SU-DHL-6 (cell line): ENCODE data around the gene DACH1.
"Not testable (repeated sequence)": the region's sequence is repeated elsewhere in the genome, so short reads cannot be mapped to it uniquely, and the experiment has no call there.

Experiments
- CTCF ChIP-seq: fragments of 200-600 bp; sonication (generic); IDR thresholded peaks from one replicate; pipeline ENCODE4 v1.5.1; 2017; ENCODE audit warnings: antibody characterized with exemption, mild to moderate bottlenecking, low read length, moderate library complexity; ENCODE audit not compliant: insufficient read depth, poor library complexity, severe bottlenecking
- EZH2phosphoT487 ChIP-seq: fragments of 200-600 bp; sonication (generic), shearing (Covaris generic); conservative IDR thresholded peaks from 2 replicates; pipeline ENCODE4 v1.6.1; 2018; ENCODE audit warnings: mild to moderate bottlenecking, antibody characterized with exemption, low read length, moderate library complexity, mixed read lengths

- TF ChIP-seq CTCF, EZH2phosphoT487: not testable (repeated sequence)
Observed at GRCh38 chr13:71837582-71837981, 29.4 kb downstream of the DACH1 start.
